ENCODE measurements around the gene SRA1. TPM values are rescaled to one million over a fixed set of nuclear protein-coding genes. Genes with fewer than 3 reads are reported as not detected.

SRA1 gene
- total RNA-seq, 4 donors from 2014 or later = 17.5 to 29.4 (median 23.2) TPM

DNA sequence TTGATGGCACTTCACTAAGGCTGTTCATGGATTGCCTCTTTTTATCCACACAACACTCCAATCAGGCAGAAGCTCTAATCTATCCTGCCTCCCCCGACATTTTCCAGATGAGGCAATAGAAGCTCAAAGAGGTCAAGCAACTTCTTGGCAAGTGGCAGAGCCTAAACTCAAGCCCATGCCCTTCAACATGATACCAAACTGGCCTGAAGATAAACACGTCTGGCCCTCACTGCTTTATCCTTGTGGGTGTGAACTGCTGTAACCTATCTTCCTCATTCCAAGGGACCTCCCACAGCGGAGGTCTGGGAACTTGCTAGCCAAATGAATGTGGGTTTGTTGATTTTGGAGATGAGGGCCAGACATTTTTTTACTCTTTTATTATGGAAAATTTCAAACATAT is 16.9 kb upstream of the SRA1 start:
- WGBS, 2 donors (ENCODE audit: low coverage in 1 of 2) = 24 to 27% methylated on average over 3 of the region's 3 CpGs
- Histone ChIP-seq H3K4me1 (peaks cover 0 to 25% (median 6%) of the 10 kb centered on the region in 3 donors), H3K27me3 (no peaks in the 10 kb centered on the region), H3K4me3 (no peak overlapping the region), H3K27ac (no peak overlapping the region), H3K36me3 (peaks cover 0 to 16% of the 10 kb centered on the region in 2 donors), H3K9me3 (no peaks in the 10 kb centered on the region)
- ATAC-seq = no peak
- TF ChIP-seq, protein P1, sequence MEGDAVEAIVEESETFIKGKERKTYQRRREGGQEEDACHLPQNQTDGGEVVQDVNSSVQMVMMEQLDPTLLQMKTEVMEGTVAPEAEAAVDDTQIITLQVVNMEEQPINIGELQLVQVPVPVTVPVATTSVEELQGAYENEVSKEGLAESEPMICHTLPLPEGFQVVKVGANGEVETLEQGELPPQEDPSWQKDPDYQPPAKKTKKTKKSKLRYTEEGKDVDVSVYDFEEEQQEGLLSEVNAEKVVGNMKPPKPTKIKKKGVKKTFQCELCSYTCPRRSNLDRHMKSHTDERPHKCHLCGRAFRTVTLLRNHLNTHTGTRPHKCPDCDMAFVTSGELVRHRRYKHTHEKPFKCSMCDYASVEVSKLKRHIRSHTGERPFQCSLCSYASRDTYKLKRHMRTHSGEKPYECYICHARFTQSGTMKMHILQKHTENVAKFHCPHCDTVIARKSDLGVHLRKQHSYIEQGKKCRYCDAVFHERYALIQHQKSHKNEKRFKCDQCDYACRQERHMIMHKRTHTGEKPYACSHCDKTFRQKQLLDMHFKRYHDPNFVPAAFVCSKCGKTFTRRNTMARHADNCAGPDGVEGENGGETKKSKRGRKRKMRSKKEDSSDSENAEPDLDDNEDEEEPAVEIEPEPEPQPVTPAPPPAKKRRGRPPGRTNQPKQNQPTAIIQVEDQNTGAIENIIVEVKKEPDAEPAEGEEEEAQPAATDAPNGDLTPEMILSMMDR (IDR thresholded peaks at IDR 0.05) = no peak
- no peak for TF ChIP-seq EP300 (IDR thresholded peaks at IDR 0.05)
- TF ChIP-seq POLR2A (IDR thresholded peaks at IDR 0.05) = no peak
- TF ChIP-seq POLR2AphosphoS5 (IDR thresholded peaks at IDR 0.05) = no peak

DNA sequence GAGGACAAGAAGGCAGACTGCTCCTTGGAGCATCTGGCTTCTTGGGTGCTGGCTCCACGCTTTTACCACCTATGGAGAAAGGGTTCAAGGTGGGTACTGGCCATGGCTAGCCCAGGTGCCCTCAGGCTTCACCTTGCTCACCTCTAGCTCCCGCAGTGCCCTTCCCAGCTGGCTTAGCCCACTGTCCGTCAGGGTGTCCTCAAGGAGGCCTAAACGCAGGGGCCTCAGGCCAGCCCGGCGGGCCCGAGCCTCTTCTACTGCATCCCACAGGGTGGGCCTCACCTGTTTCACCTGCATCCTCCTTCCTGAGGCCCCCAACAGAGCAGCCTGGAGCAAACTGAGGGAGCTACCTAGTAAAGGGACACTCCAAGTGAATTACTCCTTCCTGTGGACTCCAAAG is 16.4 kb upstream of the SRA1 start:
- no CpG with 5 or more reads among the region's 7 CpGs for WGBS, 2 donors (ENCODE audit: low coverage in 1 of 2)
- ATAC-seq = no peak
- TF ChIP-seq POLR2AphosphoS5 (IDR thresholded peaks at IDR 0.05) (no peak), EP300 (IDR thresholded peaks at IDR 0.05) (no peak), POLR2A (IDR thresholded peaks at IDR 0.05) (no peak)
- TF ChIP-seq, protein P1 (IDR thresholded peaks at IDR 0.05) = no peak
- Histone ChIP-seq H3K9me3 (no peaks in the 10 kb centered on the region), H3K4me1 (peaks cover 0 to 28% (median 6%) of the 10 kb centered on the region in 3 donors), H3K27ac (no peak overlapping the region), H3K4me3 (no peak overlapping the region), H3K27me3 (no peaks in the 10 kb centered on the region), H3K36me3 (peaks cover 0 to 20% of the 10 kb centered on the region in 2 donors)

DNA sequence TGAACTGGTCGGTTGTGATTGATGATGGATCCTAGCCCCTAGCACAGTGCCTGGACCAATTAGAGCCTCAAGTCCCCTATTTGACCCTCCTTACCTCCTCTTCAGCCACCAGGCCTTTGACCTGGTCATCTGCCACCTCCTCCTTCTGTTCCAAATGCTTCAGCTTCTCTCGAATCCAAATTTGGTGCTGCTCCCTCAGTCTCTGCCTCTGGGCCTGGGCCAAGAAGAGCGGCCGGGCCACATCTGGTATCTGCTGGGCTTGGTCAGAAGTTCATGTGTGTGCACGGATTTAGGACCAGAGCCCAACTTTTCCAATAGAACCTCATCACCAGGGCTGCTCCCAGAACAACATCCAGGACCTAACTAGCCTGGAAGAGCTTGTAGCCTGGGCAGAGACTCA is 13.8 kb upstream of the SRA1 start:
- no peak for TF ChIP-seq POLR2AphosphoS5 (IDR thresholded peaks at IDR 0.05)
- TF ChIP-seq, protein P1 (IDR thresholded peaks at IDR 0.05) = no peak
- TF ChIP-seq EP300 (IDR thresholded peaks at IDR 0.05) = no peak
- TF ChIP-seq POLR2A (IDR thresholded peaks at IDR 0.05) = no peak
- H3K36me3 ChIP-seq = peaks cover 0 to 46% of the 10 kb centered on the region in 2 donors
- ATAC-seq = peak; percentile 36
- peaks cover 0 to 54% (median 17%) of the 10 kb centered on the region in 3 donors for H3K4me1 ChIP-seq
- H3K27me3 ChIP-seq = no peaks in the 10 kb centered on the region
- H3K27ac ChIP-seq = peak overlapping the region in 3 of 4 donors; percentile 52 to 64 (median 60)
- no peak overlapping the region for H3K4me3 ChIP-seq
- H3K9me3 ChIP-seq = no peaks in the 10 kb centered on the region
- WGBS, 2 donors (ENCODE audit: low coverage in 1 of 2) = 60% methylated on average over 1 of the region's 5 CpGs; no CpG with 5 or more reads in 1 of the 2 donors

DNA sequence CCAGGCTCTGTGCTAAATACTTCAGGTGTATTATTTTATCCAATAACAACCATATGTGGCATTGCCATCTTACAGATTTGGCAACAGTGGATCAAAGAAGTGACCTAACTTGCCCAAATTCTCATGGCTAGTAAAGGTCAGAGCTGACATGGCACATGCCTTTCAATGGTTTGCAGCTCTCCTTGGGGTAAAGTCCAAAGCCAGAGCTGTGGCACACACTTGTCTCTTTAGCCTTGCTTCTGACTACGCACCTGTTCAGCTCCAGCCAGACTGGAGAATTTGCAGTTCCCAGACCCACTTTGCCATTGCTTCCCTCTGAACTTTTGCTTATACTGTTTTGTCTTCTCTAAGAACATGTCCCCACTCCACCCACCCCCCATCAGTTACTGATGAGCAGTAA is 13.2 kb upstream of the SRA1 start:
- H3K36me3 ChIP-seq = peaks cover 0 to 49% of the 10 kb centered on the region in 2 donors
- TF ChIP-seq POLR2AphosphoS5 (IDR thresholded peaks at IDR 0.05) (no peak), POLR2A (IDR thresholded peaks at IDR 0.05) (no peak), EP300 (IDR thresholded peaks at IDR 0.05) (no peak)
- TF ChIP-seq, protein P1 (IDR thresholded peaks at IDR 0.05) = no peak
- no peaks in the 10 kb centered on the region for H3K9me3 ChIP-seq
- no peak overlapping the region for H3K4me3 ChIP-seq
- peak overlapping the region in 3 of 4 donors; percentile 52 to 64 (median 60) for H3K27ac ChIP-seq
- WGBS, 2 donors (ENCODE audit: low coverage in 1 of 2) = 100% methylated on average over 1 of the region's 1 CpG
- peaks cover 0 to 60% (median 24%) of the 10 kb centered on the region in 3 donors for H3K4me1 ChIP-seq
- H3K27me3 ChIP-seq = no peaks in the 10 kb centered on the region
- no peak for ATAC-seq

DNA sequence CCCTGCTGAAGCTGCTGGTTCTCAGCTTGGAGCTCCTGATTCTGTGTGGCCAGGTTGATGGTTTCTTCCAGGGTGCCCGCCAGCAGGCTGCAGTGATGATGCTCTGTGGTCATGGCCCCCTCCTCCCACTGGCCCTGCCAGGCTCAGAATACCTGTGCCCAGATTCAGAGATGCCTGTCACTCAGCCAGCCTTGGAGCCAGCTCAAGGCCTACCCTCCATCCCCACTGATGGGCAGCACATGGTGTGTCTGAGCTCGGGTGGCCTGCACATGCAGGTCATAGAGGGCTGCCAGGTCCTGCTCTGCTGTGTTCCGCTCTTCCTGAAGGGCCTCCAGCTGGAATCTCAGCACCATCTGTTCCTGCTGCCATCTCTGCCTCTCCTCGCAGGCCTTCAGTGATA is 12.8 kb upstream of the SRA1 start:
- H3K27ac ChIP-seq = peak overlapping the region in 3 of 4 donors; percentile 52 to 64 (median 60)
- no peaks in the 10 kb centered on the region for H3K27me3 ChIP-seq
- H3K4me3 ChIP-seq = no peak overlapping the region
- no peak for TF ChIP-seq POLR2A (IDR thresholded peaks at IDR 0.05)
- no peak for TF ChIP-seq EP300 (IDR thresholded peaks at IDR 0.05)
- TF ChIP-seq, protein P1 (IDR thresholded peaks at IDR 0.05) = no peak
- TF ChIP-seq POLR2AphosphoS5 (IDR thresholded peaks at IDR 0.05) = no peak
- peaks cover 0 to 64% (median 27%) of the 10 kb centered on the region in 3 donors for H3K4me1 ChIP-seq
- no peaks in the 10 kb centered on the region for H3K9me3 ChIP-seq
- 92 to 100% methylated on average over 1 to 2 of the region's 4 CpGs for WGBS, 2 donors (ENCODE audit: low coverage in 1 of 2)
- peaks cover 0 to 49% of the 10 kb centered on the region in 2 donors for H3K36me3 ChIP-seq
- ATAC-seq = no peak
